Psoas muscle (tissue), 8 donors: ENCODE results near the gene DPP8. TPM values are rescaled to one million over a fixed set of nuclear protein-coding genes. Genes with fewer than 3 reads are reported as not detected.
A peak's percentile ranks its signal among the peaks of the same experiment; 100 is the strongest.

Experiments used
- ATAC-seq, 4 donors: fragments of 200-7000 bp; cut with Tn5 transposase; one replicate each; pipeline ENCODE4 v1.9.1; 2020; ENCODE audit warnings: moderate library complexity in 3 of 4, mild to moderate bottlenecking in 2 of 4
- DNase-seq, 2 donors: peaks; one replicate each; pipeline ENCODE4 v3.0.0-alpha.2; 2020
- H3K27ac ChIP-seq: fragments of 200-600 bp; one replicate; pipeline ENCODE4 v1.8.0; 2022
- H3K27me3 ChIP-seq, 3 donors: fragments of 200-600 bp in 1 of 3; one replicate each; pipeline versions ENCODE4 v1.6.1 to v1.8.0; 2013 to 2022; ENCODE audit warnings: low read length in 2 of 3, mild to moderate bottlenecking in 2 of 3, moderate library complexity in 1 of 3; ENCODE audit not compliant: insufficient read depth in 3 of 3
- H3K36me3 ChIP-seq, 2 donors: fragments of 200-600 bp in 1 of 2; one replicate each; pipeline versions ENCODE4 v1.6.1 to v1.8.0; 2013 to 2022; ENCODE audit warnings: low read depth in 1 of 2, mild to moderate bottlenecking in 1 of 2, moderate library complexity in 1 of 2; ENCODE audit not compliant: insufficient read depth in 1 of 2
- H3K4me1 ChIP-seq: fragments of 200-600 bp; one replicate; pipeline ENCODE4 v1.8.0; 2022
- H3K4me3 ChIP-seq: fragments of 200-600 bp; one replicate; pipeline ENCODE4 v1.8.0; 2022; ENCODE audit warnings: mild to moderate bottlenecking
- H3K9me3 ChIP-seq: fragments of 200-600 bp; one replicate; pipeline ENCODE4 v1.8.0; 2022
- CTCF ChIP-seq: fragments of 200-600 bp; IDR thresholded peaks from one replicate; pipeline ENCODE4 v1.8.0; 2022; ENCODE audit warnings: antibody characterized with exemption
- WGBS, 3 donors: extraction: QIAGEN DNeasy Blood & Tissue Kit; methylation state at CpG; one replicate each; pipeline versions ENCODE4 v1.1.6 to v1.1.7; 2013; 5-methylcytosine and 5-hydroxymethylcytosine counted together
- intact Hi-C, 2 donors: fragments of 100-400 bp; cut with DNase I; formaldehyde crosslinking; loops; one replicate each; pipeline versions ENCODE4 v1.11.0 to v1.14.2; 2022
- polyA plus RNA-seq, 3 donors: library from polyadenylated mRNA; stranded (reverse); fragments of 200-250 nt; gene quantifications; one replicate each; pipeline ENCODE4 v1.2.3, GENCODE V29; 2013
- total RNA-seq, 4 donors: library from RNA; stranded (reverse); fragmentation: NEBNext Ultra II Directional in 2 of 4; extraction: Animal tissue kit (Norgen Biotek cat#: 25700) in 2 of 4; gene quantifications; one replicate each; pipeline versions ENCODE4 v1.2.1 to v1.2.4, GENCODE V29; 2021 to 2023
- donor health status: healthy with polysubstance abuse.
- donor health status: DM: no; HTN: no; CAD: no; lungs with moderate emphysema.
- donor health status: Bipolar disorder and iron deficiency.
- donor health status: healthy.
- donor health status: DM: yes; HTN: yes; CAD: no.
- donor health status: DM: no; HTN: no; CAD: no.
- donor health status: DM: no; HTN: no; CAD: no.
- donor health status: DM: yes; HTN: yes; CAD: no.

Gene DPP8
- total and polyA plus RNA-seq, 7 donors: 9.1 to 39.6 (median 31.5) TPM

GRCh38 chr15:65451989-65452388, 65.5 kb downstream of the DPP8 start:
- no peaks in the 10 kb centered on the region for H3K9me3 ChIP-seq
- peak overlapping the region; percentile 86 for H3K27ac ChIP-seq
- peaks cover 5 to 90% of the 10 kb centered on the region in 2 donors for H3K36me3 ChIP-seq
- DNase-seq (no peak), ATAC-seq (peak; percentile 89 to 96 (median 94))
- intact Hi-C loops: loop anchor here (2.0 to 5.0 kb wide), 2 partner anchors 50 to 51 kb away; no protein-coding TSS in a partner anchor
- H3K4me3 ChIP-seq: no peak overlapping the region
- no peak for TF ChIP-seq CTCF
- H3K27me3 ChIP-seq: no peaks in the 10 kb centered on the region
- peaks cover 27% of the 10 kb centered on the region for H3K4me1 ChIP-seq
- WGBS, 3 donors: 37 to 45% (median 38%) methylated on average over 6 of the region's 6 CpGs

GRCh38 chr15:65450556-65450955, 66.9 kb downstream of the DPP8 start:
- peak overlapping the region; percentile 86 for H3K27ac ChIP-seq
- no peak for TF ChIP-seq CTCF
- peak in 2 of 4 donors; percentile 29 to 36 for ATAC-seq
- peaks cover 3 to 90% of the 10 kb centered on the region in 2 donors for H3K36me3 ChIP-seq
- no peak for DNase-seq
- no peaks in the 10 kb centered on the region for H3K27me3 ChIP-seq
- H3K4me3 ChIP-seq: no peak overlapping the region
- intact Hi-C loops: loop anchor here (2.0 to 5.0 kb wide), 2 partner anchors 48 to 50 kb away; no protein-coding TSS in a partner anchor
- H3K9me3 ChIP-seq: no peaks in the 10 kb centered on the region
- peaks cover 27% of the 10 kb centered on the region for H3K4me1 ChIP-seq

GRCh38 chr15:65447145-65447544, 70.3 kb downstream of the DPP8 start:
- no peak for TF ChIP-seq CTCF
- 83 to 85% (median 83%) methylated on average over 2 of the region's 2 CpGs for WGBS, 3 donors
- Histone ChIP-seq H3K9me3 (no peaks in the 10 kb centered on the region), H3K4me3 (no peak overlapping the region), H3K27me3 (no peaks in the 10 kb centered on the region), H3K27ac (no peak overlapping the region), H3K36me3 (peaks cover 0 to 79% of the 10 kb centered on the region in 2 donors), H3K4me1 (peaks cover 21% of the 10 kb centered on the region)
- DNase-seq: no peak
- intact Hi-C loops: no loop called here
- no peak for ATAC-seq

- Histone ChIP-seq H3K36me3 (no peaks in the 10 kb centered on the region), H3K4me3 (no peak overlapping the region), H3K27ac (no peak overlapping the region), H3K9me3 (no peaks in the 10 kb centered on the region), H3K4me1 (no peaks in the 10 kb centered on the region), H3K27me3 (no peaks in the 10 kb centered on the region)
- TF ChIP-seq CTCF: no peak
- intact Hi-C loops: no loop called here
- ATAC-seq: no peak
- WGBS, 3 donors: 81 to 85% (median 82%) methylated on average over 11 of the region's 11 CpGs
- no peak for DNase-seq
Measured at GRCh38 chr15:65434201-65434600, 83.3 kb downstream of the DPP8 start.

- no peak overlapping the region for H3K27ac ChIP-seq
- ATAC-seq (no peak), DNase-seq (no peak)
- H3K27me3 ChIP-seq: no peaks in the 10 kb centered on the region
- H3K36me3 ChIP-seq: no peaks in the 10 kb centered on the region
- H3K4me1 ChIP-seq: no peaks in the 10 kb centered on the region
- no peak for TF ChIP-seq CTCF
- H3K9me3 ChIP-seq: no peaks in the 10 kb centered on the region
- H3K4me3 ChIP-seq: no peak overlapping the region
- intact Hi-C loops: no loop called here
Measured at GRCh38 chr15:65431731-65432130, 85.8 kb downstream of the DPP8 start.
